ENCODE measurements around the gene NUCKS1. TPM values are rescaled to one million over a fixed set of nuclear protein-coding genes. Genes with fewer than 3 reads are reported as not detected.

The NUCKS1 gene
- total RNA-seq, 2 donors from 2014 or later: 192 to 257 TPM

DNA sequence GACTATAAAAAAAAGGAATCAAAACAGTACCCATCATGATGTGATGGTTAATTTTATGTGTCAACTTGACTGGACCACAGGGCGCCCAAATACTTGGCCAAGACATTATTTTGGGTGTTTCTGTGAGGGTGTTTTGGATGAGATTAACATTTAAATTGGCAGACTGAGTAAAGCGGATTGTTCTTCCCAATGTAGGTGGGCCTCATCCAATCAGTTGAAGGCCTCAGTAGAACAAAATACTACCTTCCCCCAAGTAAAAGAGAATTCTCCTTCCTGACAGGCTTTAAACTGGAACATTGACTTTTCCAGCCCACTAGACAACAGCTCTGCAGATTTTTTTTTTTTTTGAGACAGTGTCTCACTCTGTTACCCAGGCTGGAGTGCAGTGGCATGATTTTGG is 14.6 kb upstream of the NUCKS1 start:
- Mint-ChIP-seq H3K27me3 (ENCODE audit: low read depth) (no peaks in the 10 kb centered on the region), H3K36me3 (ENCODE audit: insufficient read depth in 2 of 2) (peaks cover 3 to 6% of the 10 kb centered on the region in 2 donors), H3K27ac (peak overlapping the region; percentile 68), H3K4me3 (peak overlapping the region in 1 of 2 donors; percentile 22), H3K4me1 (ENCODE audit: low read depth) (peaks cover 26% of the 10 kb centered on the region), H3K9me3 (no peaks in the 10 kb centered on the region)
- ATAC-seq (replicated peaks in 1 of 2) (no peak), DNase-seq (no peak)

DNA sequence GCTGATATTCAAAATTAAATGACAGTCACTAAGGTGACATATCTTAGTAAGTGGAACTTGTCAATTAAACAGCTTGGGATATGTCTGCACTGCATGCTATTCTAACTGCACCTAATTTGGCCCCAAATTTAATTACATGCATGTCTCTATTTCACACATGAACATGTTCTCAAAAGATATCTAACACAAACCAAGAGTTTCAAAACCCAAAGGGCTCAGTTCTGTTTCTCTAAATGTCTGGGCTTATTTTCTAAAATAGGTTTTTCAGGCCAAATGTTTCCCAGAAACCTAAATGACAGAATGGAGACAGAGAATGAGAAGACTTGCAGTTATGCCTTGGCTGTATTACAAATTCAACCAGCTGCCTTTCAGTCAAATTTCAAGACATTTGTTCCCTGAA is 14.0 kb upstream of the NUCKS1 start:
- H3K36me3 Mint-ChIP-seq (ENCODE audit: insufficient read depth in 2 of 2): peaks cover under 1 to 6% of the 10 kb centered on the region in 2 donors
- peak overlapping the region; percentile 68 for H3K27ac Mint-ChIP-seq
- no peak for DNase-seq
- no peaks in the 10 kb centered on the region for H3K27me3 Mint-ChIP-seq (ENCODE audit: low read depth)
- peaks cover 26% of the 10 kb centered on the region for H3K4me1 Mint-ChIP-seq (ENCODE audit: low read depth)
- ATAC-seq (replicated peaks in 1 of 2): peak; percentile 58 to 64
- H3K9me3 Mint-ChIP-seq: no peaks in the 10 kb centered on the region
- no peak overlapping the region for H3K4me3 Mint-ChIP-seq

- Mint-ChIP-seq H3K27me3 (ENCODE audit: low read depth) (no peaks in the 10 kb centered on the region), H3K9me3 (no peaks in the 10 kb centered on the region), H3K4me3 (no peak overlapping the region), H3K36me3 (ENCODE audit: insufficient read depth in 2 of 2) (no peaks in the 10 kb centered on the region), H3K27ac (no peak overlapping the region), H3K4me1 (ENCODE audit: low read depth) (peaks cover 11% of the 10 kb centered on the region)
- DNase-seq: no peak
- no peak for ATAC-seq (replicated peaks in 1 of 2)
Observed at GRCh38 chr1:205760606-205761005, 10.6 kb upstream of the NUCKS1 start.

DNA sequence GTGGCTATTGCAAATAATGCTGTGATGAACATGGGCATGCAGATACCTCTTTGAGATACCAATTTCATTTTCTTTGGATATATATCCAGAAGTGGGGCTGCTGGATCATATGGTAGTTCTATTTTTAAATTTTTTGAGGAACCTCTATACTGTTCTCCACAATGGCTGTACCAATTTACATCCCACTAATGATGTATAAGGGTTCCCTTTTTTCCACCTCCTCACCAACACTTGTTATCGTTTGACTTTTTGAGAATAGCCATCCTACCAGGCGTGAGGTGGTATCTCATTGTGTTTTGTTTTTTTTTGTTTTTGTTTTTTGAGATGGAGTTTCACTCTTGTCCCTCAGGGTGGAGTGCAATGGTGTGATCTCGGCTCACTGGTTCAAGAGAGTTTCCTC is 6.6 kb upstream of the NUCKS1 start:
- no peak for DNase-seq
- H3K27me3 Mint-ChIP-seq (ENCODE audit: low read depth): no peaks in the 10 kb centered on the region
- no peak for ATAC-seq (replicated peaks in 1 of 2)
- no peaks in the 10 kb centered on the region for H3K9me3 Mint-ChIP-seq
- H3K27ac Mint-ChIP-seq: no peak overlapping the region
- H3K4me1 Mint-ChIP-seq (ENCODE audit: low read depth): no peaks in the 10 kb centered on the region
- no peaks in the 10 kb centered on the region for H3K36me3 Mint-ChIP-seq (ENCODE audit: insufficient read depth in 2 of 2)
- no peak overlapping the region for H3K4me3 Mint-ChIP-seq

GRCh38 chr1:205754857-205755256 is 4.9 kb upstream of the NUCKS1 start:
- H3K36me3 Mint-ChIP-seq (ENCODE audit: insufficient read depth in 2 of 2): peaks cover 2 to 3% of the 10 kb centered on the region in 2 donors
- DNase-seq (no peak), ATAC-seq (replicated peaks in 1 of 2) (no peak)
- H3K4me3 Mint-ChIP-seq: no peak overlapping the region
- no peaks in the 10 kb centered on the region for H3K27me3 Mint-ChIP-seq (ENCODE audit: low read depth)
- no peaks in the 10 kb centered on the region for H3K9me3 Mint-ChIP-seq
- H3K4me1 Mint-ChIP-seq (ENCODE audit: low read depth): peaks cover 9% of the 10 kb centered on the region
- H3K27ac Mint-ChIP-seq: no peak overlapping the region

GRCh38 chr1:205751036-205751651 is 1.2 kb upstream of the NUCKS1 start:
- ATAC-seq (replicated peaks in 1 of 2): no peak
- H3K36me3 Mint-ChIP-seq (ENCODE audit: insufficient read depth in 2 of 2): peaks cover 7 to 16% of the 10 kb centered on the region in 2 donors
- H3K4me1 Mint-ChIP-seq (ENCODE audit: low read depth): peaks cover 37% of the 10 kb centered on the region
- H3K27ac Mint-ChIP-seq: peak overlapping the region; percentile 89
- peak overlapping the region; percentile 83 to 88 for H3K4me3 Mint-ChIP-seq
- H3K27me3 Mint-ChIP-seq (ENCODE audit: low read depth): no peaks in the 10 kb centered on the region
- DNase-seq: no peak
- H3K9me3 Mint-ChIP-seq: no peaks in the 10 kb centered on the region

DNA sequence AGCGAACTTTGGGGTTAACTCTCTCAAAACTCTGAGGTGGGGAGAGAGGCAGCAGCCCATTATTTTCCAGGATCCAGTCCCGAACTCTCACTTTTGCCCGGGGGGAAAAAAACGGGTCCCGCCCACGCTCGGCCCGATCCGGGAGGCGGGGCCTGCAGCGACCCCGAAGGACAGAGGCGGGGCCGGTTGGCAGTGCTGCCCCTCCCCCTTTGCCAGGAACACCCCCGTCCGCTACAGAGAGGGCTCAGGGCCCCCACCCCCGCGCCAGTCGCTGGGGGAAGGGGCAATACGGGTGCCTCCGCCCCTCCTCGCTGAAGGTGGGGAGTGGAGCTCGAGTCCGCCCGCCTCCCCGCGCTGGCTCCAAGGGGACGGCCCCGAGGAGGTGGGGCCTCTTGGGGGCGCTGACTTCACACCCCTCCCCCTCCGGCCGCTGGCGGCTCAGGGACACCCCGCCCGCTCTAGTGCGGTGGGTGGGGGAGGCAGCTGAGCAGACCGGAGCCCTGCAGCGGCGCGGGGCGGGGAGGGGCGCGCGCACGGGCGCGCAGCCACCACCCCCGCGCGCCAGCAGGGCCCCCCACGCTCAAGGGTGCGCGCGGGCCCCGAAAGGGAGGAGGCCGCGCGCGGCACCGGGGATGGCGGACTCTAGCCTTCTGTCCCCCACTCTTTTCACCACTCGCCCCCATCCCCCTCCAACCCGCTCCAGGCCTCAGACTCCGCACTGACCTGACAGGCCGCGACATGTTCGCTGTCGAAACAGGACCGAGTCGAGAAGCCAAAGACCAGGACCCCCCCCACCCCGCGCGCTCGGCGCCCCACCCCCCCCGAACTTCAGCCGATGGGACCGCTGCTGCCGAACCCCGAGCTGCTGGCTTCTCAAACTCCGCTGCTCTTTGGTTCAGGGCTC is 496 bp downstream of the NUCKS1 start:
- peak overlapping the region; percentile 97 for H3K27ac Mint-ChIP-seq
- peaks cover 7 to 20% of the 10 kb centered on the region in 2 donors for H3K36me3 Mint-ChIP-seq (ENCODE audit: insufficient read depth in 2 of 2)
- peak overlapping the region; percentile 94 to 97 for H3K4me3 Mint-ChIP-seq
- no peaks in the 10 kb centered on the region for H3K9me3 Mint-ChIP-seq
- ATAC-seq (replicated peaks in 1 of 2) (peak; percentile 83), DNase-seq (peak; percentile 98)
- peaks cover 50% of the 10 kb centered on the region for H3K4me1 Mint-ChIP-seq (ENCODE audit: low read depth)
- no peaks in the 10 kb centered on the region for H3K27me3 Mint-ChIP-seq (ENCODE audit: low read depth)

- Mint-ChIP-seq H3K9me3 (no peaks in the 10 kb centered on the region), H3K4me1 (ENCODE audit: low read depth) (peaks cover 56% of the 10 kb centered on the region), H3K27me3 (ENCODE audit: low read depth) (no peaks in the 10 kb centered on the region), H3K27ac (peak overlapping the region; percentile 97), H3K4me3 (peak overlapping the region; percentile 94 to 97), H3K36me3 (ENCODE audit: insufficient read depth in 2 of 2) (peaks cover 7 to 20% of the 10 kb centered on the region in 2 donors)
- ATAC-seq (replicated peaks in 1 of 2) (peak; percentile 11 to 31), DNase-seq (peak; percentile 53 to 60)
Observed at GRCh38 chr1:205748403-205749233, 1.4 kb downstream of the NUCKS1 start.

DNA sequence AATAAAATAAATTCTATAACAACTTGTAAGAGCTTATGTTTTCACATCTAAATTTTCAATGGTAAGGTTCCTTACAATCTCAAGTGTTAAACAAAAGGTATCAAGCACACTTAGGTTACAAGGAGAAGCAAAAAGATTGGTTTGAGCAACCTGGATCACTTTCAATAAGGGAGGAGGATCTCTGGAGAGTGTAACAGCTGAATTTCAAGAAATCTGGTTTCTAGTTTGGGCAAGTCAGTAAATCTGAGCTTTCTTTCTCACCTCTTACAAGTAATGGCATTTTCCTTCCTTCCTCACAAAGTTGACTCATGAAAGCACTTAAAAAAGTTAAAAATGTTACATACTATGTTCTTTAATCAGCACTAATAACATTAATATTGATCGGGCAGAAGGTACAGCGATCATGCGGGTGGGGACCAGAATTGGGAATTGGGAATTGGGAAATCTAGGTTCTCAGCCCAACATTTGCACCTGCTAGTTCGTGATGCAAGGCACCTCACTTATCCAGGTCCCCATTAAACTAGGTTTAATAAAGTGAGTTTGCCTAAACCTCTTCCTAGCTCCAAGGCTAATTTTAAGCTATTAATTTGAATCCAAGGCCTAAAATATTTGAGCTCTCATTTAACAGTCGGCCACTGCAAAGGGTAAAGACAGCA is 3.1 kb downstream of the NUCKS1 start:
- peaks cover 7 to 20% of the 10 kb centered on the region in 2 donors for H3K36me3 Mint-ChIP-seq (ENCODE audit: insufficient read depth in 2 of 2)
- DNase-seq (no peak), ATAC-seq (replicated peaks in 1 of 2) (no peak)
- no peaks in the 10 kb centered on the region for H3K9me3 Mint-ChIP-seq
- H3K4me1 Mint-ChIP-seq (ENCODE audit: low read depth): peaks cover 68% of the 10 kb centered on the region
- H3K27me3 Mint-ChIP-seq (ENCODE audit: low read depth): no peaks in the 10 kb centered on the region
- H3K27ac Mint-ChIP-seq: peak overlapping the region; percentile 75
- peak overlapping the region; percentile 41 to 74 for H3K4me3 Mint-ChIP-seq

DNA sequence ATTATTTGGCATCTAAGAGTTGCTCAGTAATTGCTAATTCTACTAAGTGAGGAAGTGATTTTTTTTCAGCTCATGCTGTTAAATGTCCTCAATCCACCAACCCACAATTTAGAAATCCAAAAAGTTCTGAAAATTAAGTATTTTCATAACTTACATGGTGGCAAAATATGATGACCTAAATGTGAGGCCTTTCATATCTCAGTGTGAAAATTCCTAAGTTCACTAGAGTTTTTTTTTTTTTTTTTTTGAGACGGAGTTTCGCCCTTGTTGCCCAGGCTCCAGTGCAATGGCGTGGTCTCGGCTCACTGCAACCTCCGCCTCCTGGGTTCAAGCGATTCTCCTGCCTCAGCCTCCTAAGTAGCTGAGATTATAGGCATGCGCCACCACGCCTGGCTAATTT is 5.6 kb downstream of the NUCKS1 start:
- ATAC-seq (replicated peaks in 1 of 2): no peak
- Mint-ChIP-seq H3K27ac (no peak overlapping the region), H3K27me3 (ENCODE audit: low read depth) (no peaks in the 10 kb centered on the region), H3K9me3 (no peaks in the 10 kb centered on the region), H3K4me3 (no peak overlapping the region), H3K36me3 (ENCODE audit: insufficient read depth in 2 of 2) (peaks cover 4 to 21% of the 10 kb centered on the region in 2 donors), H3K4me1 (ENCODE audit: low read depth) (peaks cover 68% of the 10 kb centered on the region)
- no peak for DNase-seq

- Mint-ChIP-seq H3K36me3 (ENCODE audit: insufficient read depth in 2 of 2) (peaks cover 4 to 25% of the 10 kb centered on the region in 2 donors), H3K4me1 (ENCODE audit: low read depth) (peaks cover 72% of the 10 kb centered on the region), H3K27ac (peak overlapping the region; percentile 76), H3K27me3 (ENCODE audit: low read depth) (no peaks in the 10 kb centered on the region), H3K9me3 (no peaks in the 10 kb centered on the region), H3K4me3 (no peak overlapping the region)
- ATAC-seq (replicated peaks in 1 of 2) (no peak), DNase-seq (no peak)
Observed at GRCh38 chr1:205743977-205744376, 6.0 kb downstream of the NUCKS1 start.

DNA sequence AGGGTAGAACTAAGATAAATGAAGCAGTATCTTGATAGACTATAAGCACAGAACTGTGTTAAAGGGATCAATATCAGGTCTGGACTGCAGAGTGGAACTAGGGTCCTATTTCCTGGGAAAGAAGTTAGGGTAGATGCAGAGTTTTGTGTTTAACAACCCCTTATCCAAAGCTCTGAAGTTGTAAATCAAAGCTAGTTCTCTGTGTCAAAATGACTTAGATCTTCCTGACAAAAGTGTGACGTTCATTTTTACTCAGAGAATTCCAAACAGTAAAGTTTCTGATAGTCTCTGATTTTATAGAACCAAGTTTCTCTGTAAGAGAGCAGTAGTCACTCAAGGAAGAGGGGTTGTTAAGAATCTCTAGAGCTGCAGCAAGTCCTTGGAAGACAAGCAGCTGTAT is 8.3 kb downstream of the NUCKS1 start:
- ATAC-seq (replicated peaks in 1 of 2) (no peak), DNase-seq (no peak)
- Mint-ChIP-seq H3K36me3 (ENCODE audit: insufficient read depth in 2 of 2) (peaks cover 2 to 18% of the 10 kb centered on the region in 2 donors), H3K4me3 (no peak overlapping the region), H3K4me1 (ENCODE audit: low read depth) (peaks cover 59% of the 10 kb centered on the region), H3K27ac (peak overlapping the region; percentile 28), H3K27me3 (ENCODE audit: low read depth) (no peaks in the 10 kb centered on the region), H3K9me3 (no peaks in the 10 kb centered on the region)

All from activated T-cell treated with anti-CD3 and anti-CD28 coated beads, Interleukin-2, amount 50 U/mL, for 72 hours (primary cell).